Liver (tissue), 9 donors: ENCODE results near the gene TACO1. TPM values are rescaled to one million over a fixed set of nuclear protein-coding genes. Genes with fewer than 3 reads are reported as not detected.

ENCODE experiments used
- DNase-seq: peaks from one replicate; pipeline ENCODE4 v3.0.0-alpha.2; 2017; ENCODE audit warnings: low spot score
- H3K27ac ChIP-seq, 2 donors: one replicate each; pipeline ENCODE4 v1.7.0; 2013; ENCODE audit warnings: inconsistent platforms in 2 of 2, low read length in 2 of 2, control low read depth in 1 of 2, low read depth in 1 of 2, mild to moderate bottlenecking in 1 of 2
- H3K27me3 ChIP-seq, 4 donors: one replicate each; pipeline versions ENCODE4 v1.6.1 to v1.7.0; 2013; ENCODE audit warnings: low read length in 3 of 4, inconsistent platforms in 1 of 4, mild to moderate bottlenecking in 1 of 4, moderate library complexity in 1 of 4; ENCODE audit not compliant: control insufficient read depth in 4 of 4, insufficient read depth in 4 of 4
- H3K36me3 ChIP-seq, 4 donors: one replicate each; pipeline versions ENCODE4 v1.6.1 to v1.7.0; 2013; ENCODE audit warnings: low read length in 3 of 4, mild to moderate bottlenecking in 3 of 4, low read depth in 1 of 4, moderate library complexity in 1 of 4; ENCODE audit not compliant: control insufficient read depth in 4 of 4, insufficient read depth in 3 of 4
- H3K4me1 ChIP-seq, 4 donors: one replicate each; pipeline versions ENCODE4 v1.6.1 to v1.7.0; 2013; ENCODE audit warnings: low read length in 3 of 4, mild to moderate bottlenecking in 3 of 4, moderate library complexity in 1 of 4; ENCODE audit not compliant: control insufficient read depth in 4 of 4, insufficient read depth in 4 of 4
- H3K4me3 ChIP-seq, 3 donors: one replicate each; pipeline versions ENCODE4 v1.6.1 to v1.7.0; 2013; ENCODE audit warnings: low read length in 3 of 3, control low read depth in 1 of 3, low read depth in 1 of 3, mild to moderate bottlenecking in 1 of 3
- H3K9ac ChIP-seq, 2 donors: one replicate each; pipeline ENCODE4 v1.7.0; 2013; ENCODE audit warnings: low read length in 2 of 2, mild to moderate bottlenecking in 2 of 2, moderate library complexity in 2 of 2, control low read depth in 1 of 2, low read depth in 1 of 2
- H3K9me3 ChIP-seq, 4 donors: one replicate each; pipeline versions ENCODE4 v1.6.1 to v1.7.0; 2013; ENCODE audit warnings: low read length in 3 of 4; ENCODE audit not compliant: control insufficient read depth in 4 of 4
- CTCF ChIP-seq: fragments of 150-350 bp; IDR thresholded peaks from 2 replicates; pipeline ENCODE4 v1.5.1; 2017; ENCODE audit warnings: improper control_type of control experiment, low read depth, low read length; ENCODE audit not compliant: missing input control
- EGR1 ChIP-seq, 2 donors: IDR thresholded peaks; 2 replicates each; pipeline ENCODE4 v1.6.1; 2016 to 2018; ENCODE audit warnings: antibody characterized with exemption in 2 of 2, low read depth in 2 of 2
- FOXA1 ChIP-seq: IDR thresholded peaks from 2 replicates; pipeline ENCODE4 v1.6.1; 2016; ENCODE audit warnings: antibody characterized with exemption
- FOXA2 ChIP-seq: IDR thresholded peaks from 2 replicates; pipeline ENCODE4 v1.6.1; 2016; ENCODE audit warnings: antibody characterized with exemption
- HNF4A ChIP-seq, 2 donors: conservative IDR thresholded peaks; 2 replicates each; pipeline ENCODE4 v1.6.1; 2016; ENCODE audit warnings: antibody characterized with exemption in 2 of 2, mild to moderate bottlenecking in 2 of 2
- HNF4G ChIP-seq: IDR thresholded peaks from 2 replicates; pipeline ENCODE4 v1.6.1; 2016; ENCODE audit warnings: antibody characterized with exemption
- JUND ChIP-seq, 2 donors: IDR thresholded peaks; 2 replicates each; pipeline ENCODE4 v1.6.1; 2016; ENCODE audit warnings: antibody characterized with exemption in 2 of 2
- RAD21 ChIP-seq, 2 donors: IDR thresholded peaks; 2 replicates each; pipeline ENCODE4 v1.6.1; 2016; ENCODE audit warnings: antibody characterized with exemption in 2 of 2, mild to moderate bottlenecking in 2 of 2
- REST ChIP-seq: IDR thresholded peaks from 2 replicates; pipeline ENCODE4 v1.6.1; 2016; ENCODE audit warnings: antibody characterized with exemption, mild to moderate bottlenecking
- RXRA ChIP-seq, 2 donors: IDR thresholded peaks; 2 replicates each; pipeline ENCODE4 v1.6.1; 2017 to 2018; ENCODE audit warnings: antibody characterized with exemption in 2 of 2, mild to moderate bottlenecking in 1 of 2
- SP1 ChIP-seq: IDR thresholded peaks from 2 replicates; pipeline ENCODE4 v1.6.1; 2018; ENCODE audit warnings: antibody characterized with exemption, mild to moderate bottlenecking
- TAF1 ChIP-seq: conservative IDR thresholded peaks from 2 replicates; pipeline ENCODE4 v1.6.1; 2016; ENCODE audit warnings: antibody characterized with exemption, mild to moderate bottlenecking
- WGBS: extraction: QIAGEN DNeasy Blood & Tissue Kit; methylation state at CpG from one replicate; pipeline ENCODE4 v1.1.7; 2013; 5-methylcytosine and 5-hydroxymethylcytosine counted together
- polyA plus RNA-seq, 2 donors: library from polyadenylated mRNA; stranded (reverse) in 1 of 2; unstranded in 1 of 2; fragments of 200-250 nt in 1 of 2; fragments of >200 nt in 1 of 2; fragmentation: Nextera tagmentation in 1 of 2; extraction: Ambion mirVana in 1 of 2; gene quantifications; one replicate each; pipeline versions ENCODE4 v1.2.1 to v1.2.3, GENCODE V29; 2013 to 2015
- total RNA-seq, 2 donors: library from RNA; depleted of rRNA; stranded (reverse); fragments of >200 nt; gene quantifications; one replicate each; pipeline ENCODE4 v1.2.3, GENCODE V29; 2014
- TF ChIP-seq, protein P1 (sequence below): IDR thresholded peaks from 2 replicates; pipeline ENCODE4 v1.6.1; 2016; ENCODE audit warnings: antibody characterized with exemption
- TF ChIP-seq, protein P2 (sequence below): IDR thresholded peaks from 2 replicates; pipeline ENCODE4 v1.6.1; 2016; ENCODE audit warnings: antibody characterized with exemption
- TF ChIP-seq, protein P3 (sequence below): IDR thresholded peaks from 2 replicates; pipeline ENCODE4 v1.6.1; 2016; ENCODE audit warnings: antibody characterized with exemption
- donor health status: healthy.
- donor health status: healthy.
- donor health status: healthy.
- donor health status: healthy.
- donor health status: healthy.

The TACO1 gene
- total and polyA plus RNA-seq, 4 donors = 14.3 to 55.8 (median 41.7) TPM

DNA sequence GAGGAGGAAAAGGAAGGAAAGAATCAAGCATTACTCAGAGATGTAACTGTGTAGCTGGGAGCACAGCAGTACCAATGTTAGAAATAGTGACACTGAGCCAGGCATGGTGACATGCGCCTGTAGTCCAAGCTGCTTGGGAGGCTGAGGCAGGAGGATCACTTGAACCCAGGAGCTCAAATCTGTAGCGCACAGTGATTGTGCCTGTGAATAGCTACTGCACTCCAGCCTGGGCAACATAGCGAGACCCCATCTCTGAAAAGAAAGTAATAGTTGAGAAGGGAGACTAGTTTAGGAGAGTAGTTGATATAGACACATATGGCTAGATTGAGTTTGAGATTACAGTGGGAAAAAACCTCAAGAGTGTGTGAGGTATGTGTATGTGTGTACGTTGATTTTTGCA is 39.3 kb downstream of the TACO1 start:
- Histone ChIP-seq H3K9me3 (no peaks in the 10 kb centered on the region), H3K27ac (no peak overlapping the region), H3K4me3 (no peak overlapping the region), H3K4me1 (no peaks in the 10 kb centered on the region), H3K36me3 (peaks cover 0 to 10% (median 2%) of the 10 kb centered on the region in 4 donors), H3K27me3 (no peaks in the 10 kb centered on the region), H3K9ac (no peak overlapping the region)
- DNase-seq = no peak
- no peak for TF ChIP-seq FOXA2
- no peak for TF ChIP-seq RAD21 (IDR thresholded peaks at IDR 0.05)
- no peak for TF ChIP-seq HNF4A (conservative IDR thresholded peaks at IDR 0.05)
- 98% methylated on average over 4 of the region's 4 CpGs for WGBS

GRCh38 chr17:63641692-63642448 is 41.2 kb downstream of the TACO1 start:
- TF ChIP-seq RAD21 (IDR thresholded peaks at IDR 0.05) (no peak), FOXA2 (no peak), CTCF (no peak), TAF1 (no peak), HNF4A (conservative IDR thresholded peaks at IDR 0.05) (no peak)
- TF ChIP-seq, protein P1, sequence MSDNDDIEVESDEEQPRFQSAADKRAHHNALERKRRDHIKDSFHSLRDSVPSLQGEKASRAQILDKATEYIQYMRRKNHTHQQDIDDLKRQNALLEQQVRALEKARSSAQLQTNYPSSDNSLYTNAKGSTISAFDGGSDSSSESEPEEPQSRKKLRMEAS = no peak
- TF ChIP-seq, protein P2, sequence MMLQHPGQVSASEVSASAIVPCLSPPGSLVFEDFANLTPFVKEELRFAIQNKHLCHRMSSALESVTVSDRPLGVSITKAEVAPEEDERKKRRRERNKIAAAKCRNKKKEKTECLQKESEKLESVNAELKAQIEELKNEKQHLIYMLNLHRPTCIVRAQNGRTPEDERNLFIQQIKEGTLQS = no peak
- H3K36me3 ChIP-seq = peaks cover 2 to 13% (median 8%) of the 10 kb centered on the region in 4 donors
- 92% methylated on average over 4 of the region's 4 CpGs for WGBS
- H3K9me3 ChIP-seq = no peaks in the 10 kb centered on the region
- H3K27me3 ChIP-seq = no peaks in the 10 kb centered on the region
- H3K9ac ChIP-seq = no peak overlapping the region
- H3K27ac ChIP-seq = no peak overlapping the region
- H3K4me3 ChIP-seq = no peak overlapping the region
- no peak for DNase-seq
- H3K4me1 ChIP-seq = no peaks in the 10 kb centered on the region

GRCh38 chr17:63644846-63645245 is 44.2 kb downstream of the TACO1 start:
- peaks cover 2 to 13% (median 9%) of the 10 kb centered on the region in 4 donors for H3K36me3 ChIP-seq
- H3K27ac ChIP-seq = no peak overlapping the region
- no peak for TF ChIP-seq TAF1
- no peak for TF ChIP-seq FOXA2
- TF ChIP-seq EGR1 (IDR thresholded peaks at IDR 0.05; ENCODE audit: low read depth in 2 of 2) = no peak
- TF ChIP-seq SP1 = no peak
- no peak for TF ChIP-seq CTCF
- TF ChIP-seq FOXA1 = no peak
- TF ChIP-seq, protein P1 = no peak
- no peak for TF ChIP-seq REST
- TF ChIP-seq HNF4G = no peak
- TF ChIP-seq, protein P3, sequence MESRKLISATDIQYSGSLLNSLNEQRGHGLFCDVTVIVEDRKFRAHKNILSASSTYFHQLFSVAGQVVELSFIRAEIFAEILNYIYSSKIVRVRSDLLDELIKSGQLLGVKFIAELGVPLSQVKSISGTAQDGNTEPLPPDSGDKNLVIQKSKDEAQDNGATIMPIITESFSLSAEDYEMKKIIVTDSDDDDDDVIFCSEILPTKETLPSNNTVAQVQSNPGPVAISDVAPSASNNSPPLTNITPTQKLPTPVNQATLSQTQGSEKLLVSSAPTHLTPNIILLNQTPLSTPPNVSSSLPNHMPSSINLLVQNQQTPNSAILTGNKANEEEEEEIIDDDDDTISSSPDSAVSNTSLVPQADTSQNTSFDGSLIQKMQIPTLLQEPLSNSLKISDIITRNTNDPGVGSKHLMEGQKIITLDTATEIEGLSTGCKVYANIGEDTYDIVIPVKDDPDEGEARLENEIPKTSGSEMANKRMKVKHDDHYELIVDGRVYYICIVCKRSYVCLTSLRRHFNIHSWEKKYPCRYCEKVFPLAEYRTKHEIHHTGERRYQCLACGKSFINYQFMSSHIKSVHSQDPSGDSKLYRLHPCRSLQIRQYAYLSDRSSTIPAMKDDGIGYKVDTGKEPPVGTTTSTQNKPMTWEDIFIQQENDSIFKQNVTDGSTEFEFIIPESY = no peak
- no peak for TF ChIP-seq HNF4A (conservative IDR thresholded peaks at IDR 0.05)
- no peak for TF ChIP-seq RXRA (IDR thresholded peaks at IDR 0.05)
- no peak for TF ChIP-seq JUND (IDR thresholded peaks at IDR 0.05)

More at GRCh38 chr17:63644846-63645245, 44.2 kb downstream of the TACO1 start:
- Histone ChIP-seq H3K4me3 (no peak overlapping the region), H3K9me3 (no peaks in the 10 kb centered on the region), H3K4me1 (peaks cover 0 to 2% (median under 1%) of the 10 kb centered on the region in 4 donors), H3K27me3 (no peaks in the 10 kb centered on the region), H3K9ac (no peak overlapping the region)
- 94% methylated on average over 7 of the region's 7 CpGs for WGBS
- DNase-seq = no peak
